Thyroid gland (tissue), 4 donors: ENCODE results near the gene URB1.

Experiments
- POLR2A ChIP-seq, 2 donors: fragments of 450-650 bp; IDR thresholded peaks; one replicate each; pipeline ENCODE4 v1.6.1; 2017; ENCODE audit warnings: antibody characterized with exemption in 2 of 2, mild to moderate bottlenecking in 2 of 2, moderate library complexity in 1 of 2
- TF ChIP-seq, protein P1 (sequence below), 6 experiments: fragments of 200-600 bp in 3 of 6; fragments of 450-650 bp in 3 of 6; sonication (generic) in 3 of 6; IDR thresholded peaks; one replicate each; pipeline ENCODE4 v1.5.1; 2016 to 2019; ENCODE audit warnings: antibody characterized with exemption in 6 of 6, mild to moderate bottlenecking in 2 of 6, inconsistent platforms in 1 of 6, moderate library complexity in 1 of 6

DNA sequence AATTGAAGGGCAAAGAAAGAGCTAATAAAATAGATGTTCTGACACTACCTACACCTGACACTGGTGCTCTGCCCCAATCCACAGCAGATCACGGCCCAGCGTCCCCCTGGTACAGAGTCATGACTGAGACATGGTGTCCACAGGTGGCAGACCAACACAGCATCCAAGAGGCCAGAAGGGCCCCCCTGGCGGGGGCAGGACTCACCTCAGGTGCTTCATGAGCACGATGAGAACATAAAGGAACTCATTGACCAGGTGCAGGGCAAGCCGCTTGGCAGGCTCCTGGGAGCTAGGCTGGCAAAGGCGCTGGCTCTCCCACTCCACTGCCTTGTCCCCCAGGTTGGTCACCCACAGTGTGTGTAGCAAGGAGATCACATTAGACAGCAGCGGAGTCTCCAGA lies 73.8 kb downstream of the URB1 start:
- TF ChIP-seq, protein P1, sequence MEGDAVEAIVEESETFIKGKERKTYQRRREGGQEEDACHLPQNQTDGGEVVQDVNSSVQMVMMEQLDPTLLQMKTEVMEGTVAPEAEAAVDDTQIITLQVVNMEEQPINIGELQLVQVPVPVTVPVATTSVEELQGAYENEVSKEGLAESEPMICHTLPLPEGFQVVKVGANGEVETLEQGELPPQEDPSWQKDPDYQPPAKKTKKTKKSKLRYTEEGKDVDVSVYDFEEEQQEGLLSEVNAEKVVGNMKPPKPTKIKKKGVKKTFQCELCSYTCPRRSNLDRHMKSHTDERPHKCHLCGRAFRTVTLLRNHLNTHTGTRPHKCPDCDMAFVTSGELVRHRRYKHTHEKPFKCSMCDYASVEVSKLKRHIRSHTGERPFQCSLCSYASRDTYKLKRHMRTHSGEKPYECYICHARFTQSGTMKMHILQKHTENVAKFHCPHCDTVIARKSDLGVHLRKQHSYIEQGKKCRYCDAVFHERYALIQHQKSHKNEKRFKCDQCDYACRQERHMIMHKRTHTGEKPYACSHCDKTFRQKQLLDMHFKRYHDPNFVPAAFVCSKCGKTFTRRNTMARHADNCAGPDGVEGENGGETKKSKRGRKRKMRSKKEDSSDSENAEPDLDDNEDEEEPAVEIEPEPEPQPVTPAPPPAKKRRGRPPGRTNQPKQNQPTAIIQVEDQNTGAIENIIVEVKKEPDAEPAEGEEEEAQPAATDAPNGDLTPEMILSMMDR (IDR thresholded peaks at IDR 0.05) = no peak
- no peak for TF ChIP-seq POLR2A (IDR thresholded peaks at IDR 0.05)
